Erythroblast (primary cell): ENCODE measurements around the gene PVR.

ENCODE experiments used
- GATA1 ChIP-seq: IDR thresholded peaks from 2 replicates; pipeline ENCODE4 v1.6.1; 2011; ENCODE audit warnings: low read depth, mild to moderate bottlenecking, control low read depth, low read length, moderate library complexity
- POLR2A ChIP-seq: IDR thresholded peaks from 2 replicates; pipeline ENCODE4 v1.6.1; 2011; ENCODE audit warnings: mild to moderate bottlenecking, low read length

DNA sequence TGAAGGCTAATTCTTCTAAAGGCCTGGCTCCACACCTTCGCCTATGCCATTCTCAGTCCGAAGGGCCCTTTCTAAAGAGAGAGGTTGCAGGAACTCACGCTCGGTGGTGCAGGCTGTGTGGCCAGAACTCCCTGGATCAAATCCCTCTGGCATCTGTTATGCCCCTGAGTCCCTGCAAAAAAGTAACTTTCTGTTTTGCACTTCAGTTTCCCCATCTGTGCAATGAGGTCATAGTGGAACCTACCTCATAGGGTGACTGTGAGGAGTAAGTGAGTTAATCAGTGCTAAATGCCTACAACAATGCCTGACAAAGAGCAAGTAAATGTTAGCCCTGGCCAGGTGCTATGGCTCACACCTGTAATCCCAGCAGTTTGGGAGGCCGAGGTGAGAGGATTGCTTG, 23.0 kb upstream of the PVR start:
- TF ChIP-seq POLR2A (no peak), GATA1 (no peak)
